HG03103 (cell line): ENCODE data around the gene RAP1GAP2.

Experiments
- ATAC-seq: cut with Tn5 transposase; IDR thresholded peaks from one replicate; pipeline ENCODE4 v1.9.1; 2021; ENCODE audit warnings: low read depth; ENCODE audit not compliant: unreplicated experiment

RAP1GAP2 gene

DNA sequence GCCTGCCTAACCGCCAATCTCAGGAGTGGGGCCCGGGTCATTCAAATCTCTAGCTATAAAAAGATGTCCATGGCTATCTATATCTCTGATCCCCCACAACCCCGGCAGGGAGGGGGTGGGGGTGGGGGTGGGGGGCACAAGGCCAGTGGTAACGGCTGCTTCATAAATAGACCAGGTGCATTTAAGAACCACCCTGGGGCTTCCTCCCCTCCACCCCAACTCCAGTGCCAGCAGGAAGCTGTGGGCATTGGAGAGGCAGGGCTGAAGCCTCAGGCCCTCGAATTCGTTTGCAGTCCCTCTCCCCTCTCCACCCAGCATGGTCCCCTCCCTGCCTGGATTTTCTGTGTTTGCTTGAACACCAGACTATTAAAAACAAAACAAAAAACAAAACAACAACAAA, 56.0 kb downstream of the RAP1GAP2 start:
- no peak for ATAC-seq

DNA sequence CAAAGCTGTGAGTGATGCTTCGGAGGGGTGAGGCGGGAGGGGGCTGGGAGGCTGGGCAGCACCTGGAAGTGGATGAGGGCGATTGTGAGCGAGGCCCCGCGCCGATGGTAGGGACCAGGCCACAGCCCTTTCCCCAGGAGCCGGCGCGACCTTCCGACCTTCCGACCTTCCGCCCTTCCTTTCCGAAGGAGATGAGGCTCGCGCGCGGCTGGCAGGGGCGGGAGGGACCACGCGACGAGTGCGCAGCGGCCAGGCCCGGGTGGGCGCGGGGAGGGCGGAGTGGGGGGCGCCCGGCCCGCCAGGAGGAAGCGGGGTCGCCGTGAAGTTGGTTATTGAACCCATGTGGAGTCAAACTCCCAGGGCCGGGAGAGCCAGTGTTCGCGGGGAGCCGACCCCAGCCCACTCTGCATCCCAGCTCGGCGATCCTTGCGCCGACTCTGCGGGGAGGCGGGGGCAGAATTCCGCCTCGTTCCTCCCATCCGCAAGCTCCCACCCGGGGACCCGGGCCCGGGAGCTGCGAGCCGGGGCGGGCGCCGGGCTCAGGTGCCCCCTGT, 56.6 kb downstream of the RAP1GAP2 start:
- no peak for ATAC-seq

DNA sequence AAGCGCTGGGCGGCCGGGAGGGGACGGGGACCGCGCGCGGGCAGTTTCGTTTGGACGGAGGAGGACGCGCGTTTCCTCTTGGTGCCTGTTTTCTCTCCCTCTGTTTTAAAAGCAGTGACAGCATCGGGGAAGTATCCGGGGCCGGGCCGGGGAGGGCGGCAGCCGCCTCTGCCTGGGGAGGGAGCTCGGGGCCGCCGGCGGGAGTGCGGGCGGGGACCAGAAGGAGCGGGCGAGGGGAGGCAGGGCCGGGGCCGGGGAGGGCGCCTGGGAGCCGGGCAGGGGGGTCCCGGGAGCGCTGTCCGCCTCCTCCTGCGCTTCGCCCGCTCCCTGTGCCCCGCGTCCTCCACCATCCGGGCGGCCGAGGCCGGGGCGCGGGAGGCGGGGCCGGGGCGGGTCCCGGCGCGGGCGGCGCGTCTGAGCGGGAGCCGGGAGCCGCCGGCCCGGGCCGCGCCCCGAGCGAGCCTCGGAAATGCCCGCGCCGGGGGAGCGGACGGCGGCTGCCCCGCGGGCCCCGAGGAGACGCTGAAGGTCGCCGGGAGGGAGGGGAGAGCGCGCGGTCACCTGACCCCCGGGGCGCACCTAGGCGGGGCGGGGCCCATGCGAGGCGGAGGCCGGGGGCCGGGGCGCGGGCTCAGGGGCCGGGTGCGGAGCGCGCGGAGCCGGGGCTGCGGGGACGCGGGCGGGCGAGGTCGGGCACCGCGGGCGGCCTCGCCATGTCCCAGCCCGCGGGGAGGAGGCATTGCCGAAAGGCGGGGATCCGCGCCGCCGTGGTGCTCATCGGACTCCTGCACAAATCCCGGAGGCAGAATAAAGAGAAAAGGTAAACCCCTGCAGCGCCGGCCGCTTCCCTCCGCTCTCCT, 57.3 kb downstream of the RAP1GAP2 start:
- no peak for ATAC-seq

DNA sequence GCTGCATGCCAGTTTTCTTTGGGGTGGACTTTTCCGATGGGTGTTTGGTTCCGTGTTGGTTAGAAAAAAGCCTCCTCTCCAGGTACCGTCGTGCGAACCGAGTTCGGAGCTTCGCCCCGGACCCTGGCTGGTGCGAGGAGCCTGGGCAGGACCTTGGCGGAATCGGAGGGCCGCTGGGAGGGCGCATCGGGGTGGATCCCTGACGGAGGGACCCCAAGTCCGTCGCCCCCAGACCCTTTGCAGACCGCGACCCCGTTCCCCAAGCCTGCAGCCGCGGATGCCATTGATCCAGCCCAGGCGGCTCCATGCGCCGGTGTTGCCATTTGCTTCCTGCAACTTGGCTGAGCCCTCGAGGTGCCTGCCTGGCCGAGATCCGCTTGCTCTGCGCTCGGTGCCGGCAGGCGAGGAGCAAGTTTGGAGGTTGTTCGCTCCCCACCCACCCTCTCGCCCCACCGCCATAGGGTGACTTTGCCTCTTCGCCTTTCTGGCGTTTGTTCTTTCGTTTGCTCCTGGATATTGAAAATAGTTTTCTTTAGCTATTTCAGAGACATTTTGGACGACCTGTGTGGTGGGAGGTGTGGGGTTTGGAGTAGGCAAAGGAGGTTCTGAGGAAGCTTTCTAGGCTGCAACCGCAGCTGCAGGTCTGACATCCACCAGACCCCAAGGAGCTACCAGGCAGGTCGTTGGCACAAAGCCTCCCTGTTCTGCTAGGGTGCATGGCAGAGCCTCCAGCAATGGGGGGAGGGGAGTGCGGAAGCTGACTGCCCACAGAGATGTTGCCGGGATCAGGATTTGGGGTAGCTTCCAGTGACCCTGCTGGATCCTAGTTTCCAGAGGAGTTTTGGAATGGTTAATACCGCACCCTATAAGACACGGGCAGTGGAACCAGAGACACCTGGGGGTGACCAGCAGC, 58.2 kb downstream of the RAP1GAP2 start:
- ATAC-seq, result no peak

DNA sequence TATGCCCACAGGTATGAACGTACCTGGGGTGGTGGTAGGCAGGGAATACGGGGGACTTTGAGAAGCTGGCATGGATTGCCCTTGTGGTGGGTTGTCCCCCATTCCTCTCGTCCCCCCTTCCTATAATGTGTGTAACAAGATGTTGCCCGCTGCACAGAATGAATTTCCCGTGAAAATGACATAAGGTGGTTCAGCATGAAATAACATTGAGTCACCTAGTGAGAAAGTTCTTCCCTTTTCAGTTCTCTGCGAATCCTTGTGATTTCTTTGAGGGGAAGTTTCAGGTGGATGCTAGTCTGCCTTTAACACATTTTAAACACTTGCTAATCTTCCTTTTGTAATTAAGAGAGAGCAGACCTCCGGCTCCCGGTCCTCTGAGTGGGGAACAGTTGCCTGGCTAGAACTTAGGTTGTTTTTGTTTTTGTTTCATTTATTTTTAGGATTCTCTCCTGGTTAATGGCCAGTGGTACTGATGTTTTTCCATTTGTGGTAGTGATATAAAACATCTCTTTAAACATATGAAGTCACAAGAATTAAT, 58.9 kb downstream of the RAP1GAP2 start:
- ATAC-seq, result no peak

DNA sequence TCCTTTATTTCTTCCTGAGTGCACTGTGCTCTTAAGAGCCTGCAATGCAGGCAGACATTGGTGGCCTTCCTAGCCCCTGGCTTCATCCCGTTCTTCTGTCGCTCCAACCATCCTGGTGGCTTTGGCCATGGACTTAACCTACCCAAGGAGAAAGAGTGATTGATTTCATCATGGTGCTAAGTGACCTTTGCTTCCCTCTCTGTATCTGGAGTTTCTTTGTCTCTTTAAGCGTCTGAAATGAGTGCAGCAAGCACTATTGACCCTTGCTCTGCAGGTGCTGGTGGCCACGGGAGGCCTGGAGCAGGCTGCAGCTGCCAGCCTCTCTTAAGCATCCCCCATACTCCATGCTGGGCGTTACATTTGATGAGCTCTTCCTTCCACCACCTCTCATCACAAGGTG, 60.5 kb downstream of the RAP1GAP2 start:
- no peak for ATAC-seq

DNA sequence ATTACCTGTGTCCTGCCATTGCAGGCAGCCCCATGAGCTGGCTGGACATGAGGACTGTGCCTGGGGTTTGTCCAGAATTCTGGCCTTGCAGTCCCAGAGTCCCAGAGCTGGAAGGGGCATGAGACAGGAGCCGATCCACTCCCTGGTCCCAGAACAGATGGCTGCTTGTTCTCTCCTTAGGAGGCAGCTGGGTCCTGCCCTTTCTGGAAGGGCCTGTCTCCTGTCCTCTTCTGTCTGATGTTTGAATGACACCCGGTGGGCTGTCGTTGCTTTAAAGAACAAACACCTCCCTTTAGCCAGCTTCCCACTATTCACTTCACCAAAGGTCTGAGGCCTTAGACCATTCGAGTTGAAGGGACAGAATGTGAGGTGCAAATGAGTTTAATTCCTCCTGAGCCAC, 63.8 kb downstream of the RAP1GAP2 start:
- no peak for ATAC-seq

DNA sequence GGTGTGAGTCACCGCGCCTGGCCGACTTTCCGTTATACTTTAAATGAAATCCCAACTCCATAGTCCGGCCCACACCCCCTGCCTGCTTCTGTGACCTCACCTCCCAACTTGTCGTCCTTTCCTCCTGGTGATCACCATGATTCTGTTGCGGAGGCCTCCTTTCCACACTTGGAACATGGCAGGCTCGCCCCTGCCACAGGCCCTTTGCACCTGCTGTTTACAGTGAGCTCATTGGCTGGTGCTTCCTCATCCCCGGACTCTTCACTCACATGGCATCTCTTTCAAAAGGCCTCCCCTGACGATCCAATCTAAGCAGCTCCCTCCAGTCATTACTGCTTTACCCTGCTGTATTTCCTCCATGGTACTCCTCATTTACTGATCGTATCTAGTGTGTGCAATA, 64.6 kb downstream of the RAP1GAP2 start:
- ATAC-seq, result no peak

DNA sequence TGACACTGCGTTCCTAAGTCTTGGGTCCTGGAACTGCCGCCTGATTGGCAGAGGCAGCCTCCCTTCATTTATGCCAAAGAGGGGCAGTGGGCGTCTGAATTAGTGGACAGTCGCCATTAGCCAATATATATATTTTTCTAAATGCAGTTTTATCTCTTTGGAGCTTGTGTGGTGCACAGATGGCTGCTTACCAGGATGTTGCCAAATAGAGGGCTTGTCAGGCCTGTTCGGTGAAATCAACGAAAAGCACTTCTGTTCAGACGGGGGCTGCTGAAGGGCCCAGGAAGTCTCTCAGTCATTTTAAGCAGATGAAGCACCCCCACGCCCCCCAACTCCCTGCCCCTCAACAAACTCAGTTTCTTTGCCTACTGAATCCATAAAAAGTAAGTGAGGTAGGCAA, 66.0 kb downstream of the RAP1GAP2 start:
- no peak for ATAC-seq

DNA sequence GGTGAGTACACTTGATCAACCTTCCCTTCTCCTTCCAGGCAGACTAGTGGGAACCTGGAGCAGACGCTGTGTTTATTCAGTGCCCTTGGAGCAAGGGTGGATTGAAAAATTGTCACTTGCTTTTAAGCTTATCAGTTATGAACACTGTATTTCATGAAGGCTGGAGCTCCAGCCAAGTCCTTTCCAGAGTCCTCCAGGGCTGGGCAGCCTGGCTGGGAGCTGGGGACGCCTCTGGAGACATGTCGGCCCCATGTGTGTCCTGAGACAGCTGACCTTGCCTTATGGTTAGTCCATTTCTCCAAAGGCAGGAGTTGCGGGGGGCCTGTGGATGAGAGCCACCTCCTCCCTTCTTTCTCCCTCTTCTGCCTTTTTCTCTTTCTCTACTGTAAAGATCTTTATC, 67.0 kb downstream of the RAP1GAP2 start:
- no peak for ATAC-seq

DNA sequence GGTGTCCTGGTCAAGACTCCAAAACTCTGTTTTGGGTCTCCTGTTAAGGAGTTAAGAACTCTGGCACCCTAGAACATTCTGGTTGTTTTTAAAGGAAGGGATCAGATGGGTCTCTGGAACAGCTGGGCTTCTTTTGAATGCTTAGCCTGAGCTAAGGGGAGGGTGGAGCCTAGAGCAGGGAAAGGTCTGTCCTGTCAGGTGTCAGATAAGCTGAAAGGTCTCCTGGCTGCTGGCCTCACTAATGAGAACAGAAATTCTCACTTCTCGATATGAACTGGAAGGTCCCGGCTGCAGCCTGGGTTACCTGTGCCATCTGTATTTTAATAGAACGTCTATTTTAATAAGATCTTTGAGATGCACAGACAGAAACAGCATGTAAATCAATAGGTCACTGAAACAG, 69.0 kb downstream of the RAP1GAP2 start:
- ATAC-seq, result no peak

DNA sequence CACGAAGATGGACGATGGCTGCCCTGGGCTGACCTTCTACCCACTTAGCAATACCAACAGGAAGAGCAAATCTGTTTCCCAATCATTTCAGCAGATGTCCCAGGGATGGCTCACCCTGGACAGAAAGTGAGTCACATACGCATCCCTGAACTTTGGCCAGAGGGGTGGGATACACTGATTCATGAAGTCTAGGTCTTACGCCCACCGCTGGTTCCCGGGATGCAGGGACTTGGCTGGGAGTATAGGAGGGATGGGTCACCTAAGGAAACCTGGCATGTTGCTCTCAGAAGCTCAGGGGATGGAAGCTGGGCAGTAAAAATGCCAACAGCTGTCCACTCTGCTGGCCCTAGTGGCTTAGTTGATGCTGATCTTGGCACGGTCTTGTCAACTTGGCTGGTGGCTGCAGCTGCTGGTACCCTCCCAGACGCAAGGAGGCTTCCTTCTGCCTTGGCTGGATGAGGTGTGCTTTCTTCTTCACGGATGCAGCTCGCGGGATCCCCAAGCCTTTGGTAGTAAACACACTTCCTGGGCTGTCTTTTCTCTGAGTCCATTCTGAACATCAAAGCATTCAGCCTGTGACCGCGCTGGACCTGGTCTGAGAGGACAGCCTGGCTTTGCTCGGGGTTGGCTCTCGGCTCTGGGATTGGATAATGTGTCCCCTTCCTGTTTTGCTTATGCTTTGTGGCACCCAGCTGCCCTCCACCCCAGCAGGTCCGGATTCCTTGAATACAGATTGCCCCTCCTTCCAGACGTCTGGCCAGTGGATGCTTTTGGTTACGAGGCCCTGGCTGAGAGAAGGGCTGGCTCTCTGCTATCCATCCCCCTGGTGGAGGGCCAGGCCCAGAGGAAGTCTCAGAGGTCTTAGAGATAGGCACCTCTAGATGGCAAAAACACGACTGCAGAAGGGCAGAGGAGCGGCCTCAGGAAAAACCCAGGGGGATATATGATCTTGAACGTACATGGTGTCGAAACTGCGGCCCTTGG, 71.5 kb downstream of the RAP1GAP2 start:
- ATAC-seq, result no peak

DNA sequence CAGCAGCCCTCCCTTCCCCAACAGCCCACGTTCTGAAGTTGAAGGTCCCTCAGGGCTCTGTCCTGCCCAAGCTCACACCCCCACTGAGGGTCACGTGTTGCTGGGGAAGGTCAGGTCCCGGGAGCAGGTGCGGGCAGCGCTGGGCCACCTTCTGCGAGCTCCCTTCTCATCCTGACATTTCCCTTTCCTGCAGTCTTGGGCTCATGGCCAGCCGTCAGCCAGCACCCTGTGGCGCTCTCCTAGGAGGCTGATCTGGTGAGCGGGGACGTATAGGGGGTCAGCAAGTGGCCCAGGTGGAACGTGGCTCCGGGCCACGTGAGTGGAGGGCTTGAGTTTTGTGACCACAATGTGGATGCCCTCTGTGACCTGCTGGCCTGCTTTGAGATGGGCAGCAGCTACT, 73.4 kb downstream of the RAP1GAP2 start:
- no peak for ATAC-seq

DNA sequence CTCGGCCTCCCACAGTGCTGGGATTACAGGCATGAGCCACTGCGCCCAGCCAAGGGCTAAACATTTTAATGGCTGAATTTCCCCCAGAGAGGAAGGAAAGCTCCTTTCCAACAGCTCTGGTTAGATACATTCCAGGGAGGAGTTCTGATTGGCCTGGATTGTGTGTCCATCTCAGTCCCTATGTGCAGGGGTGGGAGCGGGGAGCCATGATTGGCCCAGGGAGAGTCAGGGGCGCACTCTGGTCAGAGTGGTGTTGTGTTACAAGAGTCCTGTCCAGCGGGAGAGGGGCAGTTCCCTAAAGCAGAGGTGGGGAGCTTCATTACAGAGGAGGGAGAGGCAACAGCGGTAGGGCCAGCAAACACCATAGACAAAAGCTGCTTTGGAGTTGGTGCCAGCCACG, 75.0 kb downstream of the RAP1GAP2 start:
- no peak for ATAC-seq

DNA sequence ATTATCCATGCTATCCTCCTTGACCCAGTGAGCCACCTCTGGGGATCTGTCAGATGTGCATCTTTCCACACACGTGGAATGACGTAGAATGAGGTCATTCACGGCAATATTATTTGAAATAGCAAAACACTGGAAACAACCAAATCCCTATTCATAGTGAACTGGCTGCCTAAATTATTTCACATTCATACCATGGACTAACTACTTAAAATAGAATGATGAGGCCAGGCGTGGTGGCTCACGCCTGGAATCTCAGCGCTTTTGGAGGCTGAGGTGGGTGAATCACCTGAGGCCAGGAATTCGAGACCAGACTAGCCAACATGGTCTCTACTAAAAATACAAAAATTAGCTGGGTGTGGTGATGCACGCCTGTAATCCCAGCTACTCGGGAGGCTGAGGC, 75.5 kb downstream of the RAP1GAP2 start:
- no peak for ATAC-seq

DNA sequence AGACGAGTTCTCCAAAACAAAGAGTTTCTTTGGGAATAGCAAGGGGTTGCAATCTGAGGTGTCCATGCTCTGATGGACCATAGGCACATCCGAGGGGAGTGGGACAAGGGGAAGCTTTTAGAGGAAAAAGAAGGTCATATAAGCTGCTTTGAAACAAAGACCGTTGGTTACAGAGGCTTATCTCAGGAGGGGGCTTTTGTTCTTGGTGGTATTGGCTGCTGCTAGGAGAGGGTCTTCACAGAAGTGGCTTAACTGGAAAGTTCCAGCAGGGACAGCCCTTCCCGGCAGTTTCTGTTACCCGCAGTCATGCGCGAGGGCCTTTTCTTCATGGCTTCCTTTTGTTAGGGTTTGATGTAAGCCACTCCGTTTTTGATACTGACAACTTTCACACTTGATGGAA, 76.0 kb downstream of the RAP1GAP2 start:
- ATAC-seq, result no peak

DNA sequence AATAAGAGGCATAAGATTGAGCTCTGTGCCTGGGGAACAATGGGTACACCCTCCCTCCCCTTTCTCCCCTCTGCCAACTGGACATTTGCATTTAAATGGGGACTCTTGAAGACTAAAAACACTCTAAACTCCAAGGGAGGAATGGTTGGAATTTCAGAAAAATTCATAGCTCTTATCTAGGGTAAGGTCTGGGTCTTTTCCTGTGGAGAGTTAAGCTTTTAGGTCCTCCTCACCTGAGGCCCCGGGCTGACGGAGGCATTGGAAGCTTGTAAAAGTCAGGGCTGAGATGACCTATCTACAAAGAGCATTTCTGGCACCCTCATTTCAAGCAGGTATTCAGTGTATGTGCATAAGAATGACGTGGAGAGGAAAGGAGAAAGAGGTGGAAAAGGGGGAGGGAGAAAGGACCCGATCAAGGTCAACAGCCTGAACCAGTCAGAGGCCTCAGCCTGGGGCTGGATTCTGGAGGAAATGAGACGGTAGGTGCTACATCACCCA, 78.0 kb downstream of the RAP1GAP2 start:
- ATAC-seq, result no peak

DNA sequence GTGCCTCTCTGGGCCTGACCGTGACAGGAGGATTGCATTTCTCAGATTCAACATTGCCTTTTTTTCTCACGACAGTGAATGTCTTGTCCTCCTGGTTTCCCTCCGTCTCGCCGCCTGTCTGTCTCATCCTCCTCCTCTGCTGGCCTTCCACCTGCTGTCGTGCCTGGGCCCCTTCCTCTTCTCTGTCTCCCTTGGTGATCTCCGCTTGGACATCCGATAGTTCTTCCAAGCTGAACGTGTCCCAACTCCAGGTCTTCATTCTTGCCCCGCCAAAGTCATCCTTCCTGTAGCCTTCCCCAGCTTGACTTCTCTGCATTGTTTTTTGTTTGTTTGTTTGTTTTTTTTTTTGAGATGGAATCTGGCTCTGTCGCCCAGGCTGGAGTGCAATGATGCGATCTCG, 79.4 kb downstream of the RAP1GAP2 start:
- ATAC-seq, result no peak

DNA sequence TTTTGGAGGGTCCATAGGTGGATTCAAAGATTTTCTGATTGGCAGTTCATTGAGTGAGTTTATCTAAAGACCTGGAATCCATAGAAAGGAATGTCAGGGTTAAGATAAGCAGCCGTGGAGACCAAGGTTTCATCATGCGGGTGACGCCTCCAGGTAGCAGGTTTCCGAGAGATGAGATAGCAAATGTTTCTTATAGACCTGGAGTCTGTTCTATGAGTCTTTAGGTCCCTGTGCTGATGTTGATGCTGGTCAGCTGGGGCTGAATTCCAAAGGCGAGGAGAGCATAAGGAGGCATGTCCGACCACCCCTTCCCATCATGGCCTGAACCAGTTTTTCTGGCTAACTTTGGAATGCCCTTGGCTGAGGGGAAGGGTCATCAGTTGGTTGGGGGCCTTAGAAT, 80.2 kb downstream of the RAP1GAP2 start:
- no peak for ATAC-seq

DNA sequence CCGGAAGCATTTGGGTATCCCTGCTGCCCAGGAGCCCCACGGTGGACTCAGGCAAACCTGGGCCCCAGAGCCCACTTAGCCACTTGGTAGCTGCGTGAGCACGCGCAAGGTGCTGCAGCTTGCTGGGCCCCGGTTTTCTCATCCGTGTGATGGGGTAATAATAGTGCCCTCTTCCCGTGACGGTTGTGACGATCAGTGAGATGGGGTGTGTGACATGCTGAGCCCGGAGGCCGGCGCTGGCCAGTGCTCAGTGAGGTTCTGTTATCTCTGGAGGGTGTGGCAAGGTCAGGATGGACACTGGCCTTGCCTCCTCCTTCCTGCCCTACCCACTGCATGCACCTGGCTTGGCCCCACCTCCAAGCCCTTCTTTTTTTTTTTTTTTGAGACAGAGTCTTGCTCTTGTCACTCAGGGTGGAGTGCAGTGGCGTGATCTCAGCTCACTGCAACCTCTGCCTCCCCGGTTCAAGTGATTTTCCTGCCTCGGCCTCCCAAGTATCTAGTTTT, 82.6 kb downstream of the RAP1GAP2 start:
- ATAC-seq, result no peak
